ENCODE results near the gene DLL3.

DNA sequence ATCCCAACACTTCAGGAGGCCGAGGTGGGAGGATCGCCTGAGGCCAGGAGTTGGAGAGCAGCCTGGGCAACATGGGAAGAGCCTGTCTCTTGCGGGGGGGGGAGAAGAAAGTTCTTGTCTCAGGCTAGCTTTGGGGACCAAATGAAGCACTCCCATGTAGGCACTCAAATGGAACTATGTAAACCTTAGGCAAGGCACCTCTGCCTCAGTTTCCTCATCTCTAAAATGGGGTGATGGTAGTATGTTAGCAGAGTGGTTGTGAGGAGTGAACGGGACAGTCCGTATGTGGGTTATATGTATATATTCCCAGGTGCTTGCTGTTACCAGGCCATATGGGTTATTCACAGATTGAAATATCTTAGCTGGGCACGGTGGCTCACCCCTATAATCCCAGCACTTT is 6.5 kb upstream of the DLL3 start:
- TF ChIP-seq, protein P1, sequence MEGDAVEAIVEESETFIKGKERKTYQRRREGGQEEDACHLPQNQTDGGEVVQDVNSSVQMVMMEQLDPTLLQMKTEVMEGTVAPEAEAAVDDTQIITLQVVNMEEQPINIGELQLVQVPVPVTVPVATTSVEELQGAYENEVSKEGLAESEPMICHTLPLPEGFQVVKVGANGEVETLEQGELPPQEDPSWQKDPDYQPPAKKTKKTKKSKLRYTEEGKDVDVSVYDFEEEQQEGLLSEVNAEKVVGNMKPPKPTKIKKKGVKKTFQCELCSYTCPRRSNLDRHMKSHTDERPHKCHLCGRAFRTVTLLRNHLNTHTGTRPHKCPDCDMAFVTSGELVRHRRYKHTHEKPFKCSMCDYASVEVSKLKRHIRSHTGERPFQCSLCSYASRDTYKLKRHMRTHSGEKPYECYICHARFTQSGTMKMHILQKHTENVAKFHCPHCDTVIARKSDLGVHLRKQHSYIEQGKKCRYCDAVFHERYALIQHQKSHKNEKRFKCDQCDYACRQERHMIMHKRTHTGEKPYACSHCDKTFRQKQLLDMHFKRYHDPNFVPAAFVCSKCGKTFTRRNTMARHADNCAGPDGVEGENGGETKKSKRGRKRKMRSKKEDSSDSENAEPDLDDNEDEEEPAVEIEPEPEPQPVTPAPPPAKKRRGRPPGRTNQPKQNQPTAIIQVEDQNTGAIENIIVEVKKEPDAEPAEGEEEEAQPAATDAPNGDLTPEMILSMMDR (IDR thresholded peaks at IDR 0.05; ENCODE audit: low read depth, low read length), result no peak
- no peak for TF ChIP-seq EZH2phosphoT487 (IDR thresholded peaks at IDR 0.05; ENCODE audit: low read depth)

Measured in OCI-LY3 (cell line).